GM21447 (cell line): ENCODE results near the gene ADPRHL1.

ENCODE experiments used
- ATAC-seq: cut with Tn5 transposase; IDR thresholded peaks from one replicate; pipeline ENCODE4 v1.9.1; 2021; ENCODE audit not compliant: unreplicated experiment

Gene ADPRHL1

DNA sequence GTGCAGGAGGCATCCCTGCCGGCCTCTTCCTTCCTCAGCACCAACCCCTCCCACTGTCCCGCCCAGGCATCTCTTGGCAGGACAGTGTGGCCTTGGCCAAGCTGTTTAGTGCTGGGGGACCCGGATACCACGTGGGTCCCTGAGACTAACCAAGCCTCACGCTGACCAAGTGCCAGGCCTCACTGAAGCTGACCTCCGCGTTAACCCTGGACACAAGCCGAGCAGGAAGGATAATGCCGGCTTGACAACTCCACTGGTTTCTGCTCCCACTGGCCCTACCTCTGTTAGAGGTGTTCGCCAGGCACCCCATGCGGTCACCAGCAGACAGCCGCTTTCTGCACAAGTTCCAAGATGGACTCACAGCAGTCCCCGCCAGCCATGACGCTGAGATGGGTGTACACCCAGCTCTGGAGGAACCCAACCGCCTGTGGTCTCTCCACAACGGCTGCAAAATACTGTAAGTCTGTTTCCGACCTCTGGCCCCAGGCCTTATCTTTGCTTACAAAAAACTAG lies 101.7 kb downstream of the ADPRHL1 start:
- ATAC-seq: no peak

DNA sequence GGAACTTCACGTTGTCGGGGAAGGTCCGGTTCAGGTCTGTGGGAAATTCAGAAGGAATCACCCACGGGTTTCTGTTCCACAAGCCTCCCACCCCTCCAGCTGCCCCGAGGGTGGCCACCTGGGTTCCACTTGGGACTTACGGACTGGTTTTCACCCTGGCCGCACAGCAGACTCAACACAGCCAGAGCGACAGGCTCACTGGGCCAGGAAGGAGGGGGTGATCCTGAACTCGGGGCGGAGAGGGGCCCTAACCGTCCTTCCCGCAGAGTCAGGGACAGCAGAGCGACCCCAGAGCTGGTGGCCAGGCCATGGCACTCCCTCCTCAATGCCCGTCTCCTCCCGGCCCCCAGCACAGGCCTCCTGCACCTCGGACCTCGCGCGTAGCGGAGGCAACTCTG lies 102.4 kb downstream of the ADPRHL1 start:
- ATAC-seq: no peak

DNA sequence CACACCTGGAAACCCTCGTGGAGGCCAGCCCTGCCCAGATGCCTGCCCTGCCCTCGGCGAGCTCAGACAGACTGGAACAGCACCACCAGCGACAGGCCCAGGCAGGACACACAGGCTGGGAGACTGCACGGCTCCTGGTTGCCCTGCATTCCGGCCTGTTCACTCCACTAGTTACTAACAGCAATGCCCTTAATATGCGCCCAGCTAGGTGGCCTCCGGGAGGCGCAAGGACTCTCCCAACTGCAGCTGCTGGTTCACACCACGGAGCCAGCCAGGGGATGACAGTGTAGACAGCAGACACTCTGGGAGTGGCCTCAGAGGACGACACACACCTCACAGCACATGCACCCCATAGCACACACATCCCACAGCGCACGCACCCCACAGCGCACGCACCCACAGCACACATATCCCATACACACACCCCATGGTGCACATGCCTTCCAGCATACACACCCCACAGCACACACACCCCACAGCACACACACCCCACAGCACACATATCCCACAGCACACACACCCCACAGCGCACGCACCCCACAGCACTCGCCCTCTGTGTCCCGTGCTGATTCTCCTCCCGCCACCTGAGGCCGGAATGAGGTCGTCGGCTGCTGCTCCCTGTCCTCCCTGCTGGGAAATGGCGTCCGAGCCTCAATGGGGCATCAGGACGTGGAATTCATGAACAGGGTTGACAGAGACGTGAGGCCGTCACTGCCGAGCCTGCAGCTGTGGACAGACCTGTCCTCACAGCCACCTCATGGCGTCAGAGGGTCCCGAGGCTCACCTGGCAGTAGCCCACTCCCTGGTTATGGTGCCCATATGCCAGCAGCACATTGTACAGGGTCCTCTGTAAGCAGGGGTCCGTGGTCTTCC lies 103.0 kb downstream of the ADPRHL1 start:
- ATAC-seq: no peak
